Measurements from ENCODE around the gene RNF11. TPM values are rescaled to one million over a fixed set of nuclear protein-coding genes. Genes with fewer than 3 reads are reported as not detected.

The RNF11 gene
- total and polyA plus RNA-seq, 2 of the 8 experiments (the other 6 are each of a cell fraction or from before 2014, with no cell fraction given) = 49.6 to 54.2 TPM

- ChIA-PET POLR2A (ENCODE audit: partially characterized antibody) (interaction anchor here (0.6 to 1.4 kb wide), 2 partner anchors 80 to 338 kb away, joined by 3 to 5 read pairs; no protein-coding TSS in a partner anchor), CTCF (ENCODE audit: partially characterized antibody) (interaction anchor here (1.6 kb wide), 1 partner anchor 14 kb away, joined by 3 read pairs; the partner anchor contains the start of gene RNF11)
- H3K9me3 ChIP-seq (ENCODE audit: insufficient read depth in 2 of 2, low read depth in 1 of 2, low read length in 1 of 2) = no peaks in the 10 kb centered on the region
- no peak for FAIRE-seq
- no peak overlapping the region for H2AFZ ChIP-seq (ENCODE audit: low read length)
- H3K4me2 ChIP-seq (ENCODE audit: insufficient read depth in 1 of 2, low read depth in 2 of 2, low read length in 2 of 2) = no peak overlapping the region
- H2BK15ac ChIP-seq (ENCODE audit: low read length) = no peak overlapping the region
- no peak overlapping the region for H3K14ac ChIP-seq (ENCODE audit: insufficient read length)
- H3K79me2 ChIP-seq (ENCODE audit: control insufficient read depth in 1 of 2, insufficient read depth in 2 of 2, low read length in 2 of 2) = no peaks in the 10 kb centered on the region
- no peak overlapping the region for H4K8ac ChIP-seq (ENCODE audit: extremely low read depth, insufficient read depth, low read length)
- H3K9ac ChIP-seq (replicated peaks in 1 of 4; ENCODE audit: extremely low read depth in 1 of 4, low read depth in 3 of 4, low read length in 3 of 4) = no peak overlapping the region
- H4K5ac ChIP-seq (ENCODE audit: insufficient read length, low read depth, low read length) = no peak overlapping the region
- no peaks in the 10 kb centered on the region for H4K20me1 ChIP-seq (replicated peaks in 1 of 2; ENCODE audit: control insufficient read depth in 1 of 2, insufficient read depth in 2 of 2, low read length in 2 of 2)
- H3K23me2 ChIP-seq (ENCODE audit: low read depth, low read length) = no peaks in the 10 kb centered on the region
- H3K56ac ChIP-seq (replicated peaks; ENCODE audit: insufficient read length, low read depth, low read length) = no peak overlapping the region
- H4K91ac ChIP-seq (replicated peaks; ENCODE audit: insufficient read length, low read length) = no peak overlapping the region
- H3K4me3 ChIP-seq (ENCODE audit: extremely low read depth in 1 of 4, insufficient read depth in 2 of 4, low read depth in 3 of 4, low read length in 4 of 4) = no peak overlapping the region
- H3K23ac ChIP-seq (ENCODE audit: insufficient read length) = no peak overlapping the region
- DNase-seq (ENCODE audit: low read depth in 1 of 2, low spot score in 2 of 2) = no peak
- no peak overlapping the region for H3K18ac ChIP-seq (ENCODE audit: extremely low read depth, low read length)
- H3K4me1 ChIP-seq (replicated peaks in 1 of 4; ENCODE audit: control insufficient read depth in 3 of 4, insufficient read depth in 4 of 4, low read length in 3 of 4) = no peaks in the 10 kb centered on the region
- TF ChIP-seq PHF8 (conservative IDR thresholded peaks at IDR 0.05; ENCODE audit: low read depth, low read length) = no peak
- TF ChIP-seq POLR2A (IDR thresholded peaks at IDR 0.05; ENCODE audit: control extremely low read depth in 1 of 2, low read depth in 2 of 2, low read length in 2 of 2) = no peak
- no peak for TF ChIP-seq EGR1 (IDR thresholded peaks at IDR 0.05; ENCODE audit: borderline replicate concordance, low read depth, low read length)
- TF ChIP-seq JUND (IDR thresholded peaks at IDR 0.05; ENCODE audit: low read length) = no peak
- TF ChIP-seq CREB1 (IDR thresholded peaks at IDR 0.05) = no peak
- no peak overlapping the region for H3K27ac ChIP-seq (ENCODE audit: low read depth, low read length)
- WGBS, 2 experiments (ENCODE audit: extremely low coverage in 1 of 2, insufficient coverage in 1 of 2, insufficient read length in 1 of 2, insufficient replicate concordance in 2 of 2, low coverage in 1 of 2, low lambda C conversion rate in 2 of 2, missing lambda C conversion rate in 1 of 2) = 93% methylated on average over 6 of the region's 6 CpGs; no CpG with 5 or more reads in 1 of the 2 experiments
- H3K4ac ChIP-seq (replicated peaks; ENCODE audit: insufficient read length, low read depth, low read length) = no peak overlapping the region
- H3K79me1 ChIP-seq (ENCODE audit: low read depth, low read length) = no peaks in the 10 kb centered on the region
- no peak overlapping the region for H2BK5ac ChIP-seq (ENCODE audit: low read depth, low read length)
- no peak overlapping the region for H2BK12ac ChIP-seq (ENCODE audit: low read depth, low read length)
- no peak overlapping the region for H2BK20ac ChIP-seq (ENCODE audit: low read length)
- H2AK5ac ChIP-seq (ENCODE audit: low read depth, low read length) = no peak overlapping the region
- no peak overlapping the region for H2BK120ac ChIP-seq (replicated peaks; ENCODE audit: low read depth, low read length)
- H3K27me3 ChIP-seq (replicated peaks in 1 of 4; ENCODE audit: control insufficient read depth in 3 of 4, extremely low read depth in 1 of 4, insufficient read depth in 3 of 4, low read length in 3 of 4) = no peaks in the 10 kb centered on the region
- no peaks in the 10 kb centered on the region for H3K36me3 ChIP-seq (ENCODE audit: control insufficient read depth in 2 of 4, insufficient read depth in 4 of 4, low read length in 3 of 4)
Measured at GRCh38 chr1:51222136-51222787, 13.8 kb upstream of the RNF11 start.
